Measurements from ENCODE around the gene HBM. TPM values are rescaled to one million over a fixed set of nuclear protein-coding genes. Genes with fewer than 3 reads are reported as not detected.

HBM gene
- total RNA-seq, 2 donors from 2014 or later: not detected

GRCh38 chr16:187330-187729, 21.6 kb downstream of the HBM start:
- Histone ChIP-seq H3K4me1 (replicated peaks) (no peaks in the 10 kb centered on the region), H3K4me3 (no peak overlapping the region), H3K27me3 (replicated peaks; ENCODE audit: insufficient read depth) (no peaks in the 10 kb centered on the region), H3K36me3 (peaks cover 0 to 18% of the 10 kb centered on the region in 2 donors), H3K9me3 (no peaks in the 10 kb centered on the region), H3K27ac (no peak overlapping the region)
- TF ChIP-seq POLR2A (IDR thresholded peaks at IDR 0.05) (no peak), CTCF (IDR thresholded peaks at IDR 0.05) (no peak), POLR2AphosphoS5 (IDR thresholded peaks at IDR 0.05) (no peak)
- intact Hi-C loops (cut with DNase I): no loop called here
- no peak for DNase-seq (ENCODE audit: low spot score)
- 97% methylated on average over 8 of the region's 8 CpGs for WGBS

- intact Hi-C loops (cut with DNase I): no loop called here
- H3K4me3 ChIP-seq: no peak overlapping the region
- H3K9me3 ChIP-seq: no peaks in the 10 kb centered on the region
- no peak overlapping the region for H3K27ac ChIP-seq
- TF ChIP-seq POLR2A (IDR thresholded peaks at IDR 0.05) (no peak), CTCF (IDR thresholded peaks at IDR 0.05) (no peak), POLR2AphosphoS5 (IDR thresholded peaks at IDR 0.05) (no peak)
- no peaks in the 10 kb centered on the region for H3K4me1 ChIP-seq (replicated peaks)
- H3K27me3 ChIP-seq (replicated peaks; ENCODE audit: insufficient read depth): no peaks in the 10 kb centered on the region
- 79% methylated on average over 8 of the region's 8 CpGs for WGBS
- DNase-seq (ENCODE audit: low spot score): no peak
- peaks cover 0 to 24% of the 10 kb centered on the region in 2 donors for H3K36me3 ChIP-seq
Observed at GRCh38 chr16:188674-189073, 22.9 kb downstream of the HBM start.

GRCh38 chr16:189604-190186, 23.9 kb downstream of the HBM start:
- H3K36me3 ChIP-seq: peaks cover 7 to 28% of the 10 kb centered on the region in 2 donors
- H3K27me3 ChIP-seq (replicated peaks; ENCODE audit: insufficient read depth): no peaks in the 10 kb centered on the region
- DNase-seq (ENCODE audit: low spot score): no peak
- TF ChIP-seq POLR2A (IDR thresholded peaks at IDR 0.05) (no peak), CTCF (IDR thresholded peaks at IDR 0.05) (no peak), POLR2AphosphoS5 (IDR thresholded peaks at IDR 0.05) (no peak)
- no peaks in the 10 kb centered on the region for H3K9me3 ChIP-seq
- intact Hi-C loops (cut with DNase I): no loop called here
- no peaks in the 10 kb centered on the region for H3K4me1 ChIP-seq (replicated peaks)
- no peak overlapping the region for H3K27ac ChIP-seq
- H3K4me3 ChIP-seq: no peak overlapping the region
- 92% methylated on average over 34 of the region's 34 CpGs for WGBS

- Histone ChIP-seq H3K4me1 (replicated peaks) (no peaks in the 10 kb centered on the region), H3K9me3 (no peaks in the 10 kb centered on the region), H3K27me3 (replicated peaks; ENCODE audit: insufficient read depth) (no peaks in the 10 kb centered on the region), H3K4me3 (no peak overlapping the region), H3K36me3 (peaks cover 7 to 35% of the 10 kb centered on the region in 2 donors), H3K27ac (no peak overlapping the region)
- DNase-seq (ENCODE audit: low spot score): no peak
- WGBS: 93% methylated on average over 4 of the region's 4 CpGs
- TF ChIP-seq POLR2AphosphoS5 (IDR thresholded peaks at IDR 0.05) (no peak), POLR2A (IDR thresholded peaks at IDR 0.05) (no peak), CTCF (IDR thresholded peaks at IDR 0.05) (no peak)
- intact Hi-C loops (cut with DNase I): no loop called here
Observed at GRCh38 chr16:191831-192230, 26.1 kb downstream of the HBM start.

- no peaks in the 10 kb centered on the region for H3K4me1 ChIP-seq (replicated peaks)
- TF ChIP-seq CTCF (IDR thresholded peaks at IDR 0.05): no peak
- no peak for TF ChIP-seq POLR2A (IDR thresholded peaks at IDR 0.05)
- TF ChIP-seq POLR2AphosphoS5 (IDR thresholded peaks at IDR 0.05): no peak
- H3K27me3 ChIP-seq (replicated peaks; ENCODE audit: insufficient read depth): no peaks in the 10 kb centered on the region
- DNase-seq (ENCODE audit: low spot score): no peak
- H3K4me3 ChIP-seq: no peak overlapping the region
- H3K9me3 ChIP-seq: no peaks in the 10 kb centered on the region
- H3K27ac ChIP-seq: no peak overlapping the region
- peaks cover 10 to 35% of the 10 kb centered on the region in 2 donors for H3K36me3 ChIP-seq
- intact Hi-C loops (cut with DNase I): no loop called here
- WGBS: 92% methylated on average over 11 of the region's 11 CpGs
Observed at GRCh38 chr16:192686-193085, 26.9 kb downstream of the HBM start.
